HUES48 (cell line): Measurements from ENCODE around the gene MAP10.
A peak's percentile ranks its signal among the peaks of the same experiment; 100 is the strongest.

ENCODE experiments used
- H3K27ac ChIP-seq: one replicate; pipeline ENCODE4 v1.7.0; 2013; ENCODE audit warnings: low read depth, low read length, inconsistent platforms
- H3K27me3 ChIP-seq: 2 replicates; pipeline ENCODE4 v1.6.1; 2013; ENCODE audit warnings: mild to moderate bottlenecking, low read length; ENCODE audit not compliant: control insufficient read depth, insufficient read depth
- H3K36me3 ChIP-seq: 2 replicates; pipeline ENCODE4 v1.6.1; 2013; ENCODE audit warnings: low read length; ENCODE audit not compliant: control insufficient read depth, insufficient read depth
- H3K4me1 ChIP-seq: 2 replicates; pipeline ENCODE4 v1.6.1; 2013; ENCODE audit warnings: mild to moderate bottlenecking, low read length; ENCODE audit not compliant: control insufficient read depth, insufficient read depth
- H3K4me3 ChIP-seq: 2 replicates; pipeline ENCODE4 v1.5.1; 2013; ENCODE audit warnings: mild to moderate bottlenecking, low read depth, low read length
- H3K9ac ChIP-seq: 2 replicates; pipeline ENCODE4 v1.6.1; 2013; ENCODE audit warnings: mild to moderate bottlenecking, low read depth, low read length, moderate library complexity
- H3K9me3 ChIP-seq: 2 replicates; pipeline ENCODE4 v1.6.1; 2013; ENCODE audit warnings: low read length; ENCODE audit not compliant: control insufficient read depth, insufficient read depth

The MAP10 gene

GRCh38 chr1:232798920-232799319, 6.3 kb upstream of the MAP10 start:
- Histone ChIP-seq H3K27me3 (no peaks in the 10 kb centered on the region; the same call in 1 of the 2 replicates), H3K9ac (no peak overlapping the region), H3K27ac (no peak overlapping the region), H3K4me3 (no peak overlapping the region), H3K9me3 (no peaks in the 10 kb centered on the region), H3K4me1 (no peaks in the 10 kb centered on the region), H3K36me3 (no peaks in the 10 kb centered on the region)

GRCh38 chr1:232806186-232806510, 932 bp downstream of the MAP10 start:
- Histone ChIP-seq H3K4me3 (peak overlapping the region; percentile 87), H3K4me1 (peaks cover 19% of the 10 kb centered on the region), H3K36me3 (no peaks in the 10 kb centered on the region; the same call in 1 of the 2 replicates), H3K27me3 (peaks cover 6% of the 10 kb centered on the region), H3K9ac (peak overlapping the region; percentile 91), H3K27ac (no peak overlapping the region), H3K9me3 (no peaks in the 10 kb centered on the region)

GRCh38 chr1:232810856-232811255, 5.6 kb downstream of the MAP10 start:
- H3K4me3 ChIP-seq = no peak overlapping the region
- H3K9ac ChIP-seq = no peak overlapping the region
- no peak overlapping the region for H3K27ac ChIP-seq
- no peaks in the 10 kb centered on the region; the same call in 1 of the 2 replicates for H3K36me3 ChIP-seq
- H3K4me1 ChIP-seq = peaks cover 14% of the 10 kb centered on the region
- H3K9me3 ChIP-seq = no peaks in the 10 kb centered on the region
- H3K27me3 ChIP-seq = no peaks in the 10 kb centered on the region

- Histone ChIP-seq H3K27me3 (no peaks in the 10 kb centered on the region), H3K27ac (no peak overlapping the region), H3K4me1 (peaks cover 10% of the 10 kb centered on the region; the same call in 1 of the 2 replicates), H3K4me3 (no peak overlapping the region), H3K9me3 (no peaks in the 10 kb centered on the region), H3K9ac (no peak overlapping the region), H3K36me3 (no peaks in the 10 kb centered on the region)
Observed at GRCh38 chr1:232812560-232812959, 7.3 kb downstream of the MAP10 start.

GRCh38 chr1:232813097-232813496, 7.9 kb downstream of the MAP10 start:
- no peaks in the 10 kb centered on the region for H3K9me3 ChIP-seq
- no peaks in the 10 kb centered on the region for H3K27me3 ChIP-seq
- H3K9ac ChIP-seq = no peak overlapping the region
- no peaks in the 10 kb centered on the region for H3K36me3 ChIP-seq
- no peak overlapping the region for H3K4me3 ChIP-seq
- peaks cover 10% of the 10 kb centered on the region; the same call in 1 of the 2 replicates for H3K4me1 ChIP-seq
- H3K27ac ChIP-seq = no peak overlapping the region

GRCh38 chr1:232813760-232814159, 8.5 kb downstream of the MAP10 start:
- Histone ChIP-seq H3K9me3 (no peaks in the 10 kb centered on the region), H3K27ac (no peak overlapping the region), H3K4me3 (no peak overlapping the region), H3K9ac (no peak overlapping the region), H3K36me3 (no peaks in the 10 kb centered on the region), H3K27me3 (no peaks in the 10 kb centered on the region), H3K4me1 (peaks cover 10% of the 10 kb centered on the region; the same call in 1 of the 2 replicates)

GRCh38 chr1:232816324-232816723, 11.1 kb downstream of the MAP10 start:
- H3K9ac ChIP-seq = no peak overlapping the region
- H3K4me1 ChIP-seq = no peaks in the 10 kb centered on the region
- H3K27me3 ChIP-seq = no peaks in the 10 kb centered on the region
- H3K36me3 ChIP-seq = no peaks in the 10 kb centered on the region
- no peaks in the 10 kb centered on the region for H3K9me3 ChIP-seq
- H3K4me3 ChIP-seq = no peak overlapping the region
- H3K27ac ChIP-seq = no peak overlapping the region

- H3K9me3 ChIP-seq = no peaks in the 10 kb centered on the region
- H3K4me1 ChIP-seq = no peaks in the 10 kb centered on the region
- no peaks in the 10 kb centered on the region for H3K27me3 ChIP-seq
- H3K36me3 ChIP-seq = no peaks in the 10 kb centered on the region
- no peak overlapping the region for H3K27ac ChIP-seq
- H3K9ac ChIP-seq = no peak overlapping the region
- H3K4me3 ChIP-seq = no peak overlapping the region
Observed at GRCh38 chr1:232818040-232818439, 12.8 kb downstream of the MAP10 start.

- no peaks in the 10 kb centered on the region for H3K36me3 ChIP-seq
- H3K27ac ChIP-seq = no peak overlapping the region
- H3K4me1 ChIP-seq = no peaks in the 10 kb centered on the region
- no peak overlapping the region for H3K4me3 ChIP-seq
- no peaks in the 10 kb centered on the region for H3K27me3 ChIP-seq
- no peaks in the 10 kb centered on the region for H3K9me3 ChIP-seq
- H3K9ac ChIP-seq = no peak overlapping the region
Observed at GRCh38 chr1:232820431-232820830, 15.2 kb downstream of the MAP10 start.

GRCh38 chr1:232822530-232822929, 17.3 kb downstream of the MAP10 start:
- Histone ChIP-seq H3K9me3 (no peaks in the 10 kb centered on the region), H3K4me1 (no peaks in the 10 kb centered on the region), H3K27ac (no peak overlapping the region), H3K27me3 (no peaks in the 10 kb centered on the region), H3K4me3 (no peak overlapping the region), H3K9ac (no peak overlapping the region), H3K36me3 (no peaks in the 10 kb centered on the region)

- Histone ChIP-seq H3K4me1 (no peaks in the 10 kb centered on the region), H3K27me3 (no peaks in the 10 kb centered on the region)
Observed at GRCh38 chr1:232826318-232826717, 21.1 kb downstream of the MAP10 start.

GRCh38 chr1:232830661-232831060, 25.4 kb downstream of the MAP10 start:
- Histone ChIP-seq H3K27ac (no peak overlapping the region), H3K9me3 (no peaks in the 10 kb centered on the region), H3K27me3 (no peaks in the 10 kb centered on the region), H3K36me3 (no peaks in the 10 kb centered on the region), H3K4me3 (no peak overlapping the region), H3K4me1 (no peaks in the 10 kb centered on the region), H3K9ac (no peak overlapping the region)

More at GRCh38 chr1:232826318-232826717, 21.1 kb downstream of the MAP10 start:
- Histone ChIP-seq H3K9me3 (no peaks in the 10 kb centered on the region), H3K36me3 (no peaks in the 10 kb centered on the region), H3K27ac (no peak overlapping the region), H3K9ac (no peak overlapping the region), H3K4me3 (no peak overlapping the region)
